ENCODE measurements around the gene IQCC.

IQCC gene

GRCh38 chr1:32195972-32196823 is 9.3 kb upstream of the IQCC start:
- no peak for DNase-seq (ENCODE audit: low spot score)

DNA sequence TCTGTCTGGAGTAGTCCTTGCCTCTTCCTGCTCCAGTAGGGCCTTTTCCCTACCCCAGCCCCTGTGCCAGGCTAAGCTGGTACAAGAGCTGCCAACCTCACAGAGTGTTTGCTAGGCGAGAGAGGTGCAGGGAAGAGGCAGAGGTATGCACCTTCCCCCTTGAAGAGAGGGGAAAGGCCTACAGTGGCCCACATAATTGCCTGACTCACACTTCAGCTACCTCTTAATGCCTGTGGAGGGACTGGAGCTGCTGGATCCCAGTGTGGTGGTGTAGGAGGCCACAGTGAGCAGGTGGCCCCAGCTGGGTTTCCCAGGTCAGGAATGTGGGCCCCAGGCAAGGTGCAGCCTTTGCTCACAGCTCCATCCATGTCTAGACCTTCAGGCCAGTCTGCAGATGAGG is 8.4 kb upstream of the IQCC start:
- no peak for DNase-seq (ENCODE audit: low spot score)

GRCh38 chr1:32197837-32198236 is 7.6 kb upstream of the IQCC start:
- DNase-seq (ENCODE audit: low spot score), result no peak

- DNase-seq (ENCODE audit: low spot score), result no peak
Measured at GRCh38 chr1:32198237-32199042, 7.0 kb upstream of the IQCC start.

GRCh38 chr1:32199043-32199716 is 6.3 kb upstream of the IQCC start:
- DNase-seq (ENCODE audit: low spot score), result no peak

DNA sequence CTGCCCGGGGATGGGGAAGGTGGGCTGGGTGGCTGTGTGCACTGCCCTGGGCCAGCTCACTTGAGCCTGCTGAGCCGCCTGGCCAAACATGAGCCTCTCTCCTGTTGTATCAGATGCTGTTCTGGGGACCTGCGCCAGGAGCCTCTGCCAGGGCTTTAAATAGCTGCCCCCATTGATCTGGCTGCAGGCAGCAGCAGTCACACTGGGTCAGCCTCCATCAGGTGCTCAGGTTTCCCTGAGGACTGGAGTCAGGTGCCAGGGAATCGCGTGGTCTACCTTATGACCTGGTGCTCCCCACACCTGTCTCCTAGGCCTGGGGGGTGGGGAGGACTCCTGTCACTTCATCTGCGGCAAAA is 5.8 kb upstream of the IQCC start:
- no peak for DNase-seq (ENCODE audit: low spot score)

DNA sequence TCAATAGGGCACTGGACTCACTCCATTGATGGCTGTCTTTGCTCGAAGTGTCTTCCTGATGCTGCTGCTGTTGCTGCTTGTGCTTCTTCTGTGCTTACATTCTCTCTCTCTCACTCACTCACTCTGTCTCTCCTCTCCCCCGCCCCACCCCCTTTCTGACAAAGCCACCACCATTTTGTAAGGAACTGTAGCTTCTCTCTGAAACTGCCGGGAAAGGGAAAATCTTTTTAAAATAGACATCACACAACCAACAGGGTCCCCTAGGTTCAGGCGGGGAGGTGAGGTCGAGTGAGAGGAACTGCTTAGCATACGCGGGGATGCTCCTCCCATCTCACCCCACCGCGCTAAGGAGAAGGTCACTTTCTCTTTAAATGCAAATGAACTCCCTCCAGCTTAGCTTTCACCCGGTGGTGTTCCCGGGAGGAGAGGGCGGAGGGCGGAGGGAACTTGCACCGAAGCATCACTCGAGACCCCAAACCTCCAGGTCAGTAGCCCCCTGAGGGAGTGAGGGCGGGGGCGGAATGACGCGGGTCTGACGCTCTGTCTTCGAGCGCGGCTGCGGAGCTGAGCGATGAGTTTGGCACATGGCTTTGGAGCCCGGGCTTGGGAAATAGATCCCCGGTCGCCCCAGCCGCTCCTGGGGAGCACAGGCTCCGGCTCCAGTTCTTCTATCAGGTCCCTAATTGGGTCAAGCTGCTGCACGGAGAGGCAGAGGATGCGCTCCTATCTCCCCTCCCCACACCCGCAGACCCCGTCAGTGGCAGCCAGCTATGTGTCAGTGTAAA is 5.1 kb upstream of the IQCC start, which contains the start of gene CCDC28B:
Gene CCDC28B, plus strand, starts transcription at position 370 of the 785 bp plus-strand sequence. CDS start 1,341 bp downstream, outside the sequence.
- peak; percentile 75 for DNase-seq (ENCODE audit: low spot score)

DNA sequence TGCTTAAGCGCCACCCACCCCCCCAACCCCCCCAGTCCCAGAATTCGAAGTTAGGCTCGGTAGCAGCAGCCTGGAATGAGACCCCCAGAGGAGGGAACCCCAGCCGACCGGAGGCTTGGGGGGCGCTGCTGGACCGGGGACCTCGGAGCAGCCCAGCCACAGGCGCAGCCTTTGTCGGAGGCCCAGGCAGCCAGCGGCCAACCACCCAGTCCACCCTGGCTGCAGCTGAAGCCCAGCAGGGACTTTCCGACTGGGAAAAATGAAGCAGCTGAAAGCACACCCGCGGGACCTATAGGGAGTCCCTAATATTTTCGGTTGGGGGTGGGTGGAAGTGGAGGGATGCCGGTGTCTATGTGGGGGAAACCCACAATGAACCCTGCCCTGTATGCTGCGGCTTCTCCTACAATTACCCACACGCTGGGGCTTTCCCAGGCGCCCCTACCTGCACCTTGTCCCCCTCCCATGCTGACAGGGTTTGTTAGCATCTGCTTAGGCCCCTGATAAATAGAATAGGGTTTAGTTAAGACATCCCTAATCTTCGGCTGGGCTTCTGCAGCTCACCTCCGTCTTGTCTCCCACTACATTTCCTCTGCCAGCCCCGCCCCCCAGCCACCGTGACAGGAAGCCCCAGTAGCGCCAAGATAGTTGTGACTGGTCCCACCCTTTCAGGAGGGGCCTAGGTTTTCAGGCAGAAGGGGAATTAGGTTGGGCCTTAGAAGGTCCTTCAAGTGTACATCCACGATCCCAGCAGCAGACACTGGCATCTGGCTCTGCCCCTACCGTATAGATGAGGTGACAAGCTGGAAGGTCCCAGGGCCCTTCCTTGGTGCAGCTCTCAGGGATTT is 4.2 kb upstream of the IQCC start:
- DNase-seq (ENCODE audit: low spot score), result no peak

- DNase-seq (ENCODE audit: low spot score), result no peak
Measured at GRCh38 chr1:32204943-32205361, 519 bp upstream of the IQCC start.

DNA sequence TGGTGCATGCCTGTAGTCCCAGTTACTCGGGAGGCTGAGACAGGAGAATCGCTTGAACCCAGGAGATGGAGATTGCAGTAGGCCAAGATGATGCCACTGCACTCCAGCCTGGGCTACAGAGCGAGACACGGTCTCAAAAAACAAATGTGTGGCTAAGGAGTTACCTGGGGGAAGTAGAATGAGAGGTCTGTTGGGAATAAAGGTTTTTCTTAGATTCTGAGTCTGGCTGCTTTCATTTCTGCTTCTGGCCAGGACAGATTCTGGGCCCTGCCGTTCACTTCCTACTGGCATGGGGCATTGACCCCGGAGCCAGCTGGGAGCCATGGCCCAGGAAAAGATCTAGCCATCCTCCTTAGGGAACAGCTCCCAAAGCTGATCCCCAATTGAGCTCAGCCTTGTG is 3.0 kb downstream of the IQCC start:
- no peak for DNase-seq (ENCODE audit: low spot score)

GRCh38 chr1:32208891-32209328 is 3.4 kb downstream of the IQCC start, which contains the start of gene DCDC2B:
Gene DCDC2B (plus strand): TSS chr1:32209089. CDS start chr1:32209094, 5 bp downstream.
- no peak for DNase-seq (ENCODE audit: low spot score)

GRCh38 chr1:32215629-32216480 is 10.4 kb downstream of the IQCC start:
- peak; percentile 76 for DNase-seq (ENCODE audit: low spot score)

DNA sequence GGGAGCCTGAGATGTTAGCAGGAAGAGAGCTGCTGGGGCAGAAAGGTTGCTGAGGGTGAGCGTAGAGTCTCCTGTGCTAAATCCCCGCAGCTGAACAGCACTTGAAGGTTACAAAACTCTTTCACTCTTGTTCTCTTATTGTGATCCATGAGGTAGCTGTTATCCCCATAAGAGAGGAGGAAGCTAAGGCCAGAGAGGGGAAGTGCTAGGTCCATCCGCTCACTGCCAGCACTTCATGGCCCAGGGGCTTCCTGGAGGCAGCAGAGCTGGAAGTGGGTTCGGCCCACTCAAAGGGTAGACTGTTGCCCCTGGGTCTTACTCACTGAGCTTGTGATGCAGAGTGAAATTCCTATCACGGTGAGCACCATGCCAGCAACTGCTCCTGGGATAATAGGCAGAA is 11.1 kb downstream of the IQCC start:
- DNase-seq (ENCODE audit: low spot score), result no peak

- DNase-seq (ENCODE audit: low spot score), result no peak
Measured at GRCh38 chr1:32219022-32219421, 13.6 kb downstream of the IQCC start.

GRCh38 chr1:32220746-32221580 is 15.5 kb downstream of the IQCC start:
- DNase-seq (ENCODE audit: low spot score), result no peak

- no peak for DNase-seq (ENCODE audit: low spot score)
Measured at GRCh38 chr1:32221581-32221979, 16.1 kb downstream of the IQCC start.

DNA sequence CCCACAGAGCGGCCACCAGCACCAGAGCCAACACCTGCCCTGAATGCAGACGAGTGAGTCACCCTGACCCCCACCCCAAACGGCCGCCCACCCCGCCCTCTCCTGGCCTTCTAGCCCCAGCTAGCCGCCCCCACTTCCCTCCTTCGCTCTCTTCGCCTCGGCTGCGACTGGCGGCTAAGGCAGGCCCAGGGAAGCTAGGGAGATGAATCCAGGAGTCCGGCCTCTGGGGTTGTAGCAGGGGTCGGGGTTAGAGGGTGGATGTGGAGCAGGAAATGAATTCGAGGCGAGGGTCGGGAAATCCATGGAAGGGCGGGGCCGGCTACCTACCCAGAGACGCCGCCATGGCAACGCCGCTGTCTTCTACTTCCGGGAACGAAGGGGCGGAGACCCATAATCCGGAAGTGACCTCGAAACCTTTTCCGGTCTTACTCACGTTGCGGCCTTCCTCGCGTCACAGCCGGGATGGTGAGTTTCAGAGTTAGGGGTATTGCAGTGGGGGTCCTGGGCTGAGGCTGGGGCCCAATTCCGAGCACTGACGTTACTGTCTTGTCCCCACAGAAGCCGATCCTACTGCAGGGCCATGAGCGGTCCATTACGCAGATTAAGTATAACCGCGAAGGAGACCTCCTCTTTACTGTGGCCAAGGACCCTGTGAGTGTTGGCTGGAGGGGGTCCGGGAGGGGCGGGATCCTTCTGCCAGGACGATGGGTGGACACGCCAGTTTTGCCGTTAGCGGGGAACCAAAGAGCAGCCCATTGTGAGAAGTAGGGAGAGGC is 16.7 kb downstream of the IQCC start, which contains the start of the genes EIF3I and TMEM234:
Gene EIF3I, plus strand, starts transcription at position 428 of the 776 bp plus-strand sequence. Its CDS starts 35 bp downstream, at position 463.
Gene TMEM234, minus strand, starts transcription at position 374 of the 776 bp plus-strand sequence. Its CDS starts 31 bp downstream, at position 343.
- DNase-seq (ENCODE audit: low spot score), result peak; percentile 85

DNA sequence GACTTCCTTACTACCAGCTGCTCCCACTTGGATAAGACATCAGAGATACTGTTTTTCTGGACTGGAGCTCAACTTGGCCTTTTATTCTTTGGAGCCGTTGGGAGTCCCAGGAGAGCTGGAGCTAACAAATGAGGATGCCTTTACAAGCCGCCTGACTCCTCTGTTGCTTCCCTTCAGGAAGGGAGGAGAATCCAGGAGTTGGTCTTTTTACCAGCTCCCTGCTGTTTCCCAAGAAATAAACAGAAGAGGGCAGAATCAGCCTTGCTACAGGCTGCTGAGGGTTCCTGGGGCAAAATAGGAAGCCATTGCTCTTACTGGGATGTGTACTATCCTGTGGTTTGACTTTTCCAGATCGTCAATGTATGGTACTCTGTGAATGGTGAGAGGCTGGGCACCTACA is 18.2 kb downstream of the IQCC start:
- no peak for DNase-seq (ENCODE audit: low spot score)
